Prostate gland (tissue), 2 donors: ENCODE data around the gene FRMD1.

ENCODE experiments used
- POLR2A ChIP-seq: fragments of 450-650 bp; IDR thresholded peaks from one replicate; pipeline ENCODE4 v1.6.1; 2016; ENCODE audit warnings: antibody characterized with exemption, mild to moderate bottlenecking
- POLR2AphosphoS5 ChIP-seq: sonication (generic); formaldehyde crosslinking; IDR thresholded peaks from one replicate; pipeline ENCODE4 v1.6.1; 2017; ENCODE audit warnings: antibody characterized with exemption
- TF ChIP-seq, protein P1 (sequence below), 4 experiments: fragments of 200-600 bp in 2 of 4; fragments of 450-650 bp in 2 of 4; sonication (generic) in 2 of 4; IDR thresholded peaks; 1 replicate in 3 of 4; 2 replicates in 1 of 4; pipeline ENCODE4 v1.5.1; 2016 to 2019; ENCODE audit warnings: antibody characterized with exemption in 4 of 4, mild to moderate bottlenecking in 2 of 4, moderate library complexity in 2 of 4

DNA sequence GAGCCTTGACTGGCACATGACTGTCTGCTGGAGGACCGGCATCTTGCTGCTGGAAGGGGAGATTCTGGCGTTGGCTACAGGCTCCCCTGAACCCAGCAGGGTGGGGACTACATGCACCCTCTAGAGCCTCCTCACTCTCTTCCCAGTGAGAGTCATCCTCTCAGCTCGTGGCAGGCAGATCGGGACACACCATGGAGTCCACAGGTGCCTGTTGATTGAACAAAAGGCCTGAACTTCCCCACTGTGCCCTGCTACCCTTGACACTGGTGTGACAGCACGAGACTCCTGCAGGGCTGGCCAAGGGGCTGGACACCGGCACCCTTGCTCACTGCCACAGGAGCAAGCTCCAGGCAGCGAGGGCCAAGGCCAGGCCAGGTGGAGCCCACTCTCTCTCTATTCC lies 8.2 kb downstream of the FRMD1 start:
- TF ChIP-seq, protein P1, sequence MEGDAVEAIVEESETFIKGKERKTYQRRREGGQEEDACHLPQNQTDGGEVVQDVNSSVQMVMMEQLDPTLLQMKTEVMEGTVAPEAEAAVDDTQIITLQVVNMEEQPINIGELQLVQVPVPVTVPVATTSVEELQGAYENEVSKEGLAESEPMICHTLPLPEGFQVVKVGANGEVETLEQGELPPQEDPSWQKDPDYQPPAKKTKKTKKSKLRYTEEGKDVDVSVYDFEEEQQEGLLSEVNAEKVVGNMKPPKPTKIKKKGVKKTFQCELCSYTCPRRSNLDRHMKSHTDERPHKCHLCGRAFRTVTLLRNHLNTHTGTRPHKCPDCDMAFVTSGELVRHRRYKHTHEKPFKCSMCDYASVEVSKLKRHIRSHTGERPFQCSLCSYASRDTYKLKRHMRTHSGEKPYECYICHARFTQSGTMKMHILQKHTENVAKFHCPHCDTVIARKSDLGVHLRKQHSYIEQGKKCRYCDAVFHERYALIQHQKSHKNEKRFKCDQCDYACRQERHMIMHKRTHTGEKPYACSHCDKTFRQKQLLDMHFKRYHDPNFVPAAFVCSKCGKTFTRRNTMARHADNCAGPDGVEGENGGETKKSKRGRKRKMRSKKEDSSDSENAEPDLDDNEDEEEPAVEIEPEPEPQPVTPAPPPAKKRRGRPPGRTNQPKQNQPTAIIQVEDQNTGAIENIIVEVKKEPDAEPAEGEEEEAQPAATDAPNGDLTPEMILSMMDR (IDR thresholded peaks at IDR 0.05) = no peak
- TF ChIP-seq POLR2AphosphoS5 (no peak), POLR2A (no peak)
